SKM-1 (cell line): Measurements from ENCODE around the gene ARL16.

Experiments used
- DNase-seq: peaks from one replicate; lab custom pipeline; 2025; ENCODE audit not compliant: unreplicated experiment; lab: John Stamatoyannopoulos, UW

Gene ARL16

DNA sequence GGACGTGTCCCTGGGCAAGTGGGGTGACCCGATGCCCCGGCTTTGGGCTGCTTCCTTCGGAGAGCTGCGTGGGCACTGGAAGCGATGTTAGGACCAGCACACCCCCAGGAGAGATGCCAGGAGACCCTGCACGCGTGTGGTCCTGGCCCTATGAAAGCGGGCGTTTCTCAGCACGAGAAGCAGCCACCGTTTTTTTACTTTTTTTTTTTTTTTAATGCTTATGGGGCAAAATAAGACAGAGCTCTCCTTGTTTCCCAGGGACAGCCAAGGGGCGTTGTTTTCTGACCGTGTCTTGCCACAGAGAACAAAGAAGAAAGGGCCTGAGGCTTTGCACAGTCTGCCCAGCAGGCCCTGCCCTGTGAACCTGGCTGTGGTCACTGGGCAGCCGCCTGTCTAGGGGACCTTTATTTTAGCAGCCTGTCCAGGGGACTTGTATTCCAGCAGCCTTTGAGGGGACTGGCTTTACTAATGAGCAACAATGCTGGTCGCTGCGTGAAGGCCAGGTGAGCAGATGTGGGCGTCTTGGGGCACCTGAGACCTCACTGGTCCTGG, 29.5 kb upstream of the ARL16 start:
- DNase-seq, result no peak

DNA sequence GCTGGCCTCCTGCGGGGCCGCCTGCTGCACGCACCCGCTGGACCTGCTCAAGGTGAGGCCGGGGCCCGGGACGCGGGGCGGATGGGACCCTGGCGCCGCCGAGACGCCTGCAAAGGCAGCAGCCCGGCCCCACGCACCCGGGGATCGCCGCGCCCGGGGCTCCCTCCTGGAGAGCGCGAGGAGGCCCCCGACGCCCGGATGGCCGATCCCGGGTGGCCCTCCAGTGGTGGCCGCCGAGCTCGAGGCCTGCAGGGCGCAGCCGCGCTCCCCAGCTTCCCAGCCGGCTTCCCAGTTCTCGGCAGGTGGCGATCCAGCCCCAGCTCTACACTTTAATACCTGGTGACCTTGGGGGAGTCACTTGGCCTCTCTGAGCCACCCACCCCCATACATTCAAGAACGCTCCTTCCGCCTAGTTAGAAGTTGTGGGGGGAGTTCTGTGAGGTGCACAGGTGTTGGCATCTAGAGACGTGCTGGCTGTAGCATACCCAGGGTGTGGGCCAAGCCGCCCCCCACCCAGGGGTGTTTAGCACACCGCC, 28.9 kb upstream of the ARL16 start:
- DNase-seq, result no peak

DNA sequence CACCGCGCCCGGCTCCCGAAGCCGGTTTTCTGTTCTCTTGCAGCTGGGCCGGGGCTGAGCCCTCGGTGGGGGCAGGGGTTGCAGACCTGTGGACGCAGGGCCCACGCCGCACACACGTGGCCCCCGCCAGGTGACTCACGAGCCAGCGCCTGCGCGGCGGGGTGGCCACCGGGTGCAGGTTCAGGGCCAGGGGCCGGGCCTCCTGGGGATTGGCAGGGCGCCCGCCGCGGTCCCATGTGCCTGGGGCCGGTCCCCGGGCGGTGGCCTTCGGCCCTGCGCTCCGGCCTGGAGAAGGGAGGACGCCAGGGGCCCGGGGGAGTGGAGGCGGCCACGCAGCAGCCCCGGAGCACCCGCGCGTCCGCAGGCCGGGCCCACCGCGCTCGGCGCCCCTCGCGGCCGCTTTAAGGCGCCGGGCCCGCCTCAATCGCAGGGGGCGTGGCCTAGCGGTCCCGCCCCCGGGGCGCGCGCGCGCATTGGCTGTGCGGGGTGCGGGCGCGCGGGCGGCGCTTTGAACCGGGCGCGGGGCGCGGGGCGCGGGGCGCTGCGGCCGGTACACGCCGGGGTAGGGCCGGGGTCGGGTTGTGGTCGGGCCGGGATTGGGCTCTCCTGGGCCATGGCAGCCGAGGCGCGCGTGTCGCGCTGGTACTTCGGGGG, 28.3 kb upstream of the ARL16 start, which contains the start of gene SLC25A10:
TSS of gene SLC25A10 (plus strand) at position 471 of the 654 bp plus-strand sequence. CDS start at position 614, 143 bp downstream.
- peak; percentile 78 for DNase-seq

DNA sequence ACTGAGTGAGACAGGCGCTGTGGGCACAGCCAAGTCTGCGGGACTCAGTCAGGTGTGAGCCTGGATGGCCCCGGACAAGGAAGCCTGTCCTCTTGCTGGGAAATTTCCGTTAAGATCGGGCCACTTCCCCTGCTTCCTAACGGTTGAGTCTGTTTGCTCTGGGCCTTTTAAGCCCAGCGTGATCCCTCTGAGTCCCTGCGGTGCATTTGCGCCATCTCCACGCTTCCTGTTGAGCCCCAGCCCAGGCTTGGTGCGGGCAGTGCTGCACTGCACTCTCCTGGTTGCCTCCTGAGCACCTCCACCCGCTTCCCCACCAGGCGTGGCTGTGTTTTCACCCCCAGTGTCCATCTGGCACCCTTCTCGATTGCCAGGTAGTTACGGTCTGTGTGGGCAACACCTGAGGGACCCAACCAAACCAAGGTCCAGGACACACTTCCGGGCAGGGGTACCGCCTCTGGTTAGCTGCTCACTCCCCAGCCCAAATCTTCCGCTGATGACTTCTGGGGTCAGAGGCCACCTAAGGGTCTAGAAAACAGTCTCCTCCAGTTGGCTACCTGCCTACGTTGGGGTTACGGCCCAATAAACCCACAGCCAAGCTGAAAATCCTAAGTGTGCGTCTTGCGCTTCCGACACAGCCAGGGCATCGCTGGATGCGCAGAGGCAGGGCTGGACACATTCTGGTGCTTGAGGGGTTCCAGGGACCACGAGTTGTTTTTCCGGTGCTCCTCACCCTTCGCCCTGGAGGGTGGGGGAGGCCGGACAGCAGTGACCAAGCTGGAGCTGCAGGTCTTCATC, 27.1 kb upstream of the ARL16 start:
- DNase-seq, result peak; percentile 78

DNA sequence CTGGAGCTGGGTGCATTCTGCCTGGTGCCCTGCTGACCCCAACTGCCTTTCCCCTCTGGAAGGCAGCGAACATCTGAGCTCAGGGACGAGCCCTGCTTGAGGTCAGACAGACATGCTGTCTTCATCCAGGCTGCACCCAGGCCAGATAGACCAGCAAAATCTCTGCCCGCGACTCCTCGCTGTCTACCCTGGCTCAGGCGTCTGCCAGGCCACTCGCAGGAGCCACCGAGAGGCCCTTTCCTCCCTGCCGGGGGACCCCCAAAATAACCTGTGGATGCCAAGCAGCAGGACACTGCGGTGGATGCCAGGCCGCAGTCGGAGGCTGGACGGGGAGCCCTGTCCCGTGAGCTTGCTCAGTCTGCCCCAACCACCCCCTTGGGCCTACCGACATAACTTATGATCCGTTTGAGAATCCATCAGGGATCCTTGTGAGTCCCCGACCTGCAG, 25.2 kb upstream of the ARL16 start:
- DNase-seq, result no peak

DNA sequence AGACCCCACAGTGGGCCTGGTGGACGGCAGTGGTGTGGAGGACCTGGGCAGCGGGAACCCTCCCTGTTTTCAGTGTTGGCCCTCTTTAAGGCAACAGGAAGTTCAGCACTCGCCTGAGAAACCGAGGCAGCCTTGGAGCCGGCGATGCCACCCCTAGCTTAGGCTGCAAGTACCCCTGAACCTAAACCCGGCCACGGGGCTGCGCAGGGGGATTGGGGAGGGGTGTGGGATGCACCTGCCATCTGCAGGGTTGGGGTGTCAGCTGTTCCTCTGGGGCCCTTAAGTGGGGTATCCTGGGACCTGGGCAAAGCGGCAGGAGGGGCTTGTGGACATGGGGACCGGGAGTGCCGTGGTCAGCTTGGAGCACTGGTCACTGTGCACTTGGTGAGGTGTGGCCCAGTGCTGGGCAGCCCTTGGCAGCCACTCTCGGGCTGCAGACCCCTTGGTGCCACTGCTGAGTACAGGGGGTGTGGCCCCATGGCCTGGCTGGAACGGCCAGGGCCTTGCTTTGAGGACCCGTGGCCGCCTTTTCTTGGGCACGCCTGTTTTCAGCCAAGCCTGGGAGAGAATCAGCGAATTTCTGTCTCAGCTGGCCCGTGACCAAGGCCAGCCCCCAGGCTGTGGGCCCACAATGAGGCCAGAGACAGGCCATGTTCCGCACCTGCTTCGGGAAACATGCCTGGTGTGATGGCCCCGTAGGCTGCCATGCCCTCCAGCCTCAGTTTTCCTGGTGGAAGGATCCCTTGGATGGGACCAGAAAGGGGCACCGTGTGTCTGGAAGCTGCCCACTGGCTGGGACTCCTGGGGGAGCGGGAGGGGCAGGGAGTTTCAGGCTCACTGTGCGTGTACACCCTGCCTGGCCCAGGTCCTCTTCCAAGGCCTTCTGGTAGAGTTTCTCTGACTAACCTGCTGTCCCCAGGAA, 24.4 kb upstream of the ARL16 start:
- no peak for DNase-seq

DNA sequence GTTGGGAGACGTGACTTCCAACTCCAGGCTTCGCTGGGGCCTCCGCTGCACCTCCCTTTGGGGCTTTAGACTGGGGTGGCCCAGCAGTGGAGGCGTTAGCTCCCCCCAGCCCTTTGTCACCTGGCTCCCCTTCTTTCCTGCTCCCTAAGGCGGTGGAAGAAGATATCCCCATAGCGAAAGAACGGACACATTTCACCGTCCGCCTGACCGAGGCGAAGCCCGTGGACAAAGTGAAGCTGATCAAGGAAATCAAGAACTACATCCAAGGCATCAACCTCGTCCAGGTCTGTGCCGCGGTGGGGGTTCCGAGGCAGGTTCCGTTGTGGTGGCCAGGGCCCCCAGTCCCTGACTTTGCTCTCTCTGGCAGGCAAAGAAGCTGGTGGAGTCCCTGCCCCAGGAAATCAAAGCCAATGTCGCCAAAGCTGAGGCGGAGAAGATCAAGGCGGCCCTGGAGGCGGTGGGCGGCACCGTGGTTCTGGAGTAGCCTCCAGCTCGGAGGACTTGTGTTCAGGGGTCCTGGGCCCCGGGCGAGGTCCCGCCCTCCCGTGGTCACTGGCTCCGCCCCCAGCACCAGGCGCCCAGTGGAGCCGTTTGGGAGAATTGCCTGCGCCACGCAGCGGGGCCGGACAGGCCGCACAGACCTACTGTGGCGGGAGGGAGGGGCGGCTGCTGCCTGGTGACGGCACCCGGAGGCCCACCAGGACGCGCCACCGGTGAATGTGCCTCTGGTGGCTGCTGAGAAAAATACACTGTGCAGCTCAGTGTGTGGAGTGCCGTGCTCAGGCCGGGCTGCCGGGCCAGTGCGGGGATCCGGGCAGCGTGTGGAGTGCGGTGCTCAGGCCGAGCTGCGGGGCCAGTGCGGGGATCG, 23.4 kb upstream of the ARL16 start:
- no peak for DNase-seq

DNA sequence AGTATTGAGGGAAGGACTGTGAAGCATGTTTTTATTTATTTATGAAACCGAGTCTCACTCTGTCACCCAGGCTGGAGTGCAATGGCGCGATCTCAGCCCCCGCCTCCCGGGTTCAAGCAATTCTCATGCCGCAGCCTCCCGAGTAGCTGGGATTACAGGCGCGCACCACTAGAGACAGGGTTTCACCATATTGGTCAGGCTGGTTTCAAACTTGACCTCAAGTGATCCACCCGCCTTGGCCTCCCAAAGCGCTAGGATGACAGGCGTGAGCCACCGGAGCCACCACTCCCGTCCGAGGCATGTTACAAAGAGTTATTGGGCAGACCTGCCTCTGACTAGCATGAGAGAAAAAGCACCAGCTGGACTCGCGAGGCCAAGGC, 22.6 kb upstream of the ARL16 start:
- DNase-seq, result no peak

DNA sequence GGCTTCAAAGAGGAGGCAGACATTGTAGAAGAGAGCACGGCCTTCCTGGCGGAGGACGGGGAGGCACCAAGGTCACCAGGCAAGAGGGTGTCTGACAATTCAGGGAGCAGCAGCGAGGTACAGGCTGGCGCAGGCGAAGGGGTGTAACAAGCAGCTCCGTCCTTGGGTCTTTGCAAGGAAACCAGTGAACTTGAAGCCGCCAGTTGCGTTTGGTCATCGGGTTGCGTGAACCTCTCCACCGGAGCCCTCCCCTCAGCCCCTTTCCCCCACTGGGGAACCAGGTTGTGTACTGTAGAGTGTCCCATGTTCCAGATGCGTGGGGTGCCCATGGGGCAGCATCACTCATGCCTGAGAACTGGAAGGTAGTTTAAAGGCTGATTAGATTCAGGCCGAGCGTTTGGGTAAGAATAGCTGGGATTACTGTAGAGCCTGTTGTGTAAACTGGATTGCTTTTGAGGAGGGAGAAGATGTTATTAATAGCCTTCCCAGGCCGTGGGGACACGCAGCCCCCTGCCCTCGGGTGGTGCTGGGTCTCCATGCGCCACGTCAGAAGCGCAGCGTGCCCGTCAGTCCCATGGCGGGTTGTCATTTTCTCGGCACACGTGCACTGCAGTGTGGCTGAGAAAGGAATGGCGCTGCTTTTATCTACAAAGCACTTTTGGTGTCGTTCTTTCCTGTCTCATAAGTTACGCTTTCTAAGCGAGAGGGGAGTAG, 22.1 kb upstream of the ARL16 start:
- no peak for DNase-seq

DNA sequence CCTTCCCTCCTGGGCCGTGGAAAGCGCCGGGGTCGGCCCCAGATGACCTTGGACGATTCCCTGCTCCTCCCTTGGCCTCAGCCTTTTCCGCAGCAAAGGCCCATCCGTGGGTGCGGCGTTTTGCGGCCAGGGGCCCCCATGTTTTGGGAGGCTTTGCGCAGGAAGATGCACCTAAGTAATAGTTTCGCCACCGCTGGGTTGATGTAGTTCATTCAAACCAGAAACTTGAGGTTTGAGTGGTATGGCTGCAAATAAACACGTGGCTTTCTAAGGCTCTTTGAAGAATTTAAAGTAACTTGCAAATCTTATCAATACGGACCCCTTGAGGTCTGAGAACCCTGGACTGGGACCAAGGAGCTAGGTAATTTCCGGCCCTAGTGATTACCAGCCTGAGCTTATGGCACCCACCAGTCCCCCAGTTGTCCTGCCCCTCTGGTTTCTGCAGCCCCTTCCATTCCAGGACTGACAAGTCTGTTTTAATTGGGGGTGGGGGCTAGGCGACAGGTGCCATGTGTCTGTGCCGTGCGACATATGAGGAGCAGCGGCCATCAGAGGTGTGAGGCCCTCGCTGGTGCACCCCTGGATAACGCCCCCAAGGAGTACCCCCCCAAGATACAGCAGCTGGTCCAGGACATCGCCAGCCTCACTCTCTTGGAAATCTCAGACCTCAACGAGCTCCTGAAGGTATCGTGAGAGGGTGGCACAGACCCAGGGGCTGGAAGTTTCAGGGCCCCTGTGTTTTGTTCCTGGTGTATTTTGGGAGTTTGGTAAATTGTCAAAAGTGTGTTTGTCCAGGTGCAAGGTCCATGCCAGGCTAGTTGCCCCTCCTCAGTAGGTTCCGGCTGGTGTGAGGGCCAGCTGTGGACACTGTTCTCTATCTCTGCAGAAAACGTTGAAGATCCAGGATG, 20.4 kb upstream of the ARL16 start:
- DNase-seq, result no peak

DNA sequence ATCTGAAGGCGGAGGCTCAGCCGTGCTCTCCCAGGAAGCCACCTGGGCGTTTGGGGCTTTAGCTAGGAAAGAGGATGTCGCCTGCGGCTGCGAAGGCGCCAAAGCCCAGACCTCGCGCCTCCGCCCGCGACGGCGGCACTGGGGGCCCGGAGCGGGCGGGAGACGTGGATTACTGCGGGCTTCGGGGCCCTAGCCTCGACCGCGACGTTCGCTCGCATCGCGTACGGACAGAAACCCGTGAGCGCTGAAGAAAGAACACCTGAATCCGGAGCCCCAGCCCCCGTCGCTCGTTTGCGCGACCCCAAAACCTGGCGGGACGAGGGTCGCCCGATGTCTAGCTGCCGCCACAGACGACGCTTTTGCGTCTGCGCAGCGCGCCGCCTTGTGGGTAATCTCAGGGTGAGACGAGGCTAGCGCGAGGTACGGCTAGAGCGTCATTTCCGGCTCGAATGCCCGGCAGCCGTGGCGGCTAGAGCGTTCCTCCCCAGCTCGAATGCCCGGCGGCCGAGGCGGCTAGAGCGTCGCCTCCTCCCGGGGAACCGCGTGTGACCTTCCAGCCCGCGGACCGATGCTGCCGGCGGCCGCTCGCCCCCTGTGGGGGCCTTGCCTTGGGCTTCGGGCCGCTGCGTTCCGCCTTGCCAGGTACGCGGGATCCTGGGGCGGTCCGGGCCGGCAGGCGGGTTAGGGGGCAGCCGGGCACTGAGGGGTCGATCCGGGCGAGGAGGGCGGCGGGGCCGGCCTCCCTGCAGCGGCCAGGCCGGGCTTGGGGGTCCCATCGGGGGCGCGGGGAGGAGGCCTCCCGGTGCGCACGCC, 19.5 kb upstream of the ARL16 start, which contains the start of gene MRPL12:
TSS of gene MRPL12 (plus strand) at position 434 of the 813 bp plus-strand sequence. CDS start at position 569, 135 bp downstream.
- DNase-seq, result peak; percentile 75

DNA sequence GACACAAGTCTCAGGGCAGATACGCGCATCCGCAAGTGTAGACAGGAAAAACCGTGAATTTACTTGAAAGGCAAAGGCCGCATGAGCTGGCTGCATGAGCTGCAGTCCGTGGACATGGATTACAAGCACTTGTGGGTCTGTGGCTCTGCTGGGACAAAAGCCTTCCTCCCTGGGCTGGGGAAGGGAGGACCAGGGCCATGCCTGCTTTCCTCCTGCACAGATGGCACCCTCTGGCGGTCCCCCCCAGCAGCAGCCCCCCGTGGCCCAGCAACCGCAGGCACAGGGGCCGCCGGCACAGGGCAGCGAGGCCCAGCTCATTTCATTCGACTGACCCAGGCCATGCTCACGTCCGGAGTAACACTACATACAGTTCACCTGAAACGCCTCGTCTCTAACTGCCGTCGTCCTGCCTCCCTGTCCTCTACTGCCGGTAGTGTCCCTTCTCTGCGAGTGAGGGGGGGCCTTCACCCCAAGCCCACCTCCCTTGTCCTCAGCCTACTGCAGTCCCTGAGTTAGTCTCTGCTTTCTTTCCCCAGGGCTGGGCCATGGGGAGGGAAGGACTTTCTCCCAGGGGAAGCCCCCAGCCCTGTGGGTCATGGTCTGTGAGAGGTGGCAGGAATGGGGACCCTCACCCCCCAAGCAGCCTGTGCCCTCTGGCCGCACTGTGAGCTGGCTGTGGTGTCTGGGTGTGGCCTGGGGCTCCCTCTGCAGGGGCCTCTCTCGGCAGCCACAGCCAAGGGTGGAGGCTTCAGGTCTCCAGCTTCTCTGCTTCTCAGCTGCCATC, 17.9 kb upstream of the ARL16 start:
- DNase-seq, result no peak

DNA sequence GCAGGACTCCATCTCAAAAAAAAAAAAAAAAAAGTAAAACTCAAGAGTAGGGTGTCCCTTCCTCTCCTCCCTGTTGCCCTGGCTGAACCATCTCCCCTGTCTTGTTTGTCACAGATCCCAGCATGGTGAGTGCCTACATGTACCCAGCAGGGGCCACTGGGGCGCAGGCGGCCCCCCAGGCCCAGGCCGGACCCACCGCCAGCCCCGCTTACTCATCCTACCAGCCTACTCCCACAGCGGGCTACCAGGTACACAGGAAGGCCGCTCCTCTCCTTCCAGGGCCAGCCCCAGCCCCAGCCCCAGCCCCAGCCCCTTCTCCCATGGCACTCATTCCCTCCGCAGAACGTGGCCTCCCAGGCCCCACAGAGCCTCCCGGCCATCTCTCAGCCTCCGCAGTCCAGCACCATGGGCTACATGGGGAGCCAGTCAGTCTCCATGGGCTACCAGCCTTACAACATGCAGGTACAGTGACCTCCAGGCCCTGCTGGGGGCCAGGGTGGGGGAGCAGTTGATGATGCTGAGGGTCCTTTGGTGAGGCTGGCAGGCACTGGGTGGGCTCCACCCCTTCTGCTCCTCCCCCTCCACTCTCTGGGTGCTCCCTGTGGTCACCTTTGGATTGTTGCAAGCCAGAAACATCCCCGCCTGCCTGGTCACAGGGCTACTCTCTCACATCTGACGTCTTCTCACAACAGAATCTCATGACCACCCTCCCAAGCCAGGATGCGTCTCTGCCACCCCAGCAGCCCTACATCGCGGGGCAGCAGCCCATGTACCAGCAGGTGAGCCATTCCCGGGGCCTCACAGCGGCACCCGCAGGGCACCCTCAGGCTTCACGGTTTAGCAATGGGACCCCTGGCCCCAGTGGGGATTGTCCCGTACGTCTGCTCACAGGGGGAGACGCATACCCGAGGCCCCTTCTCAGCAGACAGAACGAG, 17.0 kb upstream of the ARL16 start:
- DNase-seq, result no peak

DNA sequence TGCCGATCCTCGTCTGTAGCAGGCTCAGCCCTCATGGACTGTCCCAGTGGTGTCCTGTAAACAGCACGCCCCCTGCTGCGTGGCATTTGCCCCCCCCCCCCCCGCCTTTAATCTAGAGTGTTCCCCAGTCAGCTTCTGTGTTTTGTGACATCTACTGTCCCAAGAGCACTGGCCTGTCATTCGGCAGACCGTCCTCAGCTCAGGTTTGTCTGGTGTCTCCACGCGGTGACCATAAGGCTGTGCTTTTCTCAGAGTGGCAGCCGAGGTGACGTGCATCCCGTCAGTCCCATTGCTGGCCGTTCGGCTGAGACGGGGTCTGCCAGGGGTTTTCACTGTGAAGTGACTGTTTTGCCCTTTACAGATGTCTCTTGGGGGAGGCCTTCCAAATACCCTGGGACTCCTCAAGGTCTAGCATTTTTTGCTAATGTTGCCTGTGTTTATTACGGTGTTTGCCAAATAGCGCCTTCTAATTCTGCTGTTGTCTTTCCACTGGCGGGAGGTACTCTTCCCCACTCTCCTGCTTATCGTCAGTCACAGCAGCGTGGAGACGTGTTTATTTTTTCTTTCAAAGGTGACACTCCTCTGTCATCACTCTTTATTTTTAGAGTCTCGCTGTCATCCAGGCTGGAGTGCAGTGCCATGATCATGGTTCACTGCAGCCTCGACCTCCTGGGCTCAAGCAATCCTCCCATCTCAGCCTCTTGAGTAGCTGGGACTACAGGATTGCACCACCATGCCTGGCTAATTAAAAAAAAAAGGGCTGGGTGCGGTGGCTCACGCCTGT, 13.9 kb upstream of the ARL16 start:
- no peak for DNase-seq
